Fibroblast of the conjunctiva (primary cell): ENCODE measurements around the gene DYSF.
"Not testable (repeated sequence)": the region's sequence is repeated elsewhere in the genome, so short reads cannot be mapped to it uniquely, and the experiment has no call there.

Experiments
- DNase-seq: peaks from one replicate; pipeline ENCODE4 v3.0.0-alpha.2; 2010; ENCODE audit warnings: low read depth

The DYSF gene

GRCh38 chr2:71658256-71658655 lies 204.9 kb downstream of the DYSF start:
- DNase-seq: not testable (repeated sequence)

- DNase-seq: no peak
These were observed 205.4 kb downstream of the DYSF start for GRCh38 chr2:71658771-71659170.

- no peak for DNase-seq
These were observed 206.6 kb downstream of the DYSF start for GRCh38 chr2:71659868-71660518.

- no peak for DNase-seq
These were observed 208.4 kb downstream of the DYSF start for GRCh38 chr2:71661782-71662181.

GRCh38 chr2:71662665-71663394 lies 209.5 kb downstream of the DYSF start:
- DNase-seq: no peak

GRCh38 chr2:71664161-71664560 lies 210.8 kb downstream of the DYSF start:
- no peak for DNase-seq

- DNase-seq: no peak
These were observed 212.1 kb downstream of the DYSF start for GRCh38 chr2:71665168-71666093.

GRCh38 chr2:71666094-71666474 lies 212.7 kb downstream of the DYSF start:
- no peak for DNase-seq

GRCh38 chr2:71667256-71668182 lies 214.2 kb downstream of the DYSF start:
- no peak for DNase-seq

GRCh38 chr2:71668326-71669057 lies 215.1 kb downstream of the DYSF start:
- no peak for DNase-seq

- no peak for DNase-seq
These were observed 215.7 kb downstream of the DYSF start for GRCh38 chr2:71669058-71669456.

- no peak for DNase-seq
These were observed 216.5 kb downstream of the DYSF start for GRCh38 chr2:71669628-71670429.

- no peak for DNase-seq
These were observed 217.1 kb downstream of the DYSF start for GRCh38 chr2:71670430-71670795.

GRCh38 chr2:71671203-71671854 lies 218.0 kb downstream of the DYSF start:
- no peak for DNase-seq

- DNase-seq: no peak
These were observed 218.8 kb downstream of the DYSF start for GRCh38 chr2:71671895-71672825.

- no peak for DNase-seq
These were observed 219.8 kb downstream of the DYSF start for GRCh38 chr2:71672826-71673795.

- DNase-seq: no peak
These were observed 220.9 kb downstream of the DYSF start for GRCh38 chr2:71674158-71674851.
